Midbrain (tissue), 1 donor: ENCODE results near the gene COG5.
"Not testable (repeated sequence)": the region's sequence is repeated elsewhere in the genome, so short reads cannot be mapped to it uniquely, and the experiment has no call there.

Experiments
- DNase-seq: peaks from one replicate; lab custom pipeline; 2025; lab: John Stamatoyannopoulos, UW

COG5 gene

DNA sequence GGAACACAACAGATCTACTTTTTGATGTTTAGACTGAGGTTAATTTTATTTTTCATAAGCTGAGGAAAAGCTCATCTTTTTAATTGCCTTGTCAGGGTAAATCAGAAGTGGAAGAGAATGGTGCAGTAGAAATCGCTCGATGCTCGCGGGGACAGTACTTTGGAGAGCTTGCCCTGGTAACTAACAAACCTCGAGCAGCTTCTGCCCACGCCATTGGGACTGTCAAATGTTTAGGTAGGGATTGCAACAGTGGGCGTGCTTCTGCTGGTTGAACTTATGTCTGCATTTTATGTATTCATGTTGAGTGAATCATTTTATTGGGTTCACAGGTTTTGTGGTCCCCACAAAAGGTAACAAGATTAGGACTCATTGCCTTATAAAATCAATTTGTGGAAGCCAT lies 406.6 kb downstream of the COG5 start:
- no peak for DNase-seq

DNA sequence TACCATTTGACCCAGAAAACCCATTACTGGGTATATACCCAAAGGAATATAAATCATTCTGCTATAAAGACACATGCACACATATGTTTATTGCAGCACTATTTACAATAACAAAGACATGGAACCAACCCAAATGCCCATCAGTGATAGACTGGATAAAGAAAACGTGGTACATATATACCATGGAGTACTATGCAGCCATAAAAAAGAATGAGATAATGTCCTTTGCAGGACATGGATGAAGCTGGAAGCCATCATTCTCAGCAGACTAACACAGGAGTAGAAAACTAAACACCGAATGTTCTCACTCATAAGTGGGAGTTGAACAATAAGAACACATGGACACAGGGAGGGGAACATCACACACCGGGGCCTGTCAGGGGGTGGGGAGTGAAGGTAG lies 408.0 kb downstream of the COG5 start:
- not testable (repeated sequence) for DNase-seq

DNA sequence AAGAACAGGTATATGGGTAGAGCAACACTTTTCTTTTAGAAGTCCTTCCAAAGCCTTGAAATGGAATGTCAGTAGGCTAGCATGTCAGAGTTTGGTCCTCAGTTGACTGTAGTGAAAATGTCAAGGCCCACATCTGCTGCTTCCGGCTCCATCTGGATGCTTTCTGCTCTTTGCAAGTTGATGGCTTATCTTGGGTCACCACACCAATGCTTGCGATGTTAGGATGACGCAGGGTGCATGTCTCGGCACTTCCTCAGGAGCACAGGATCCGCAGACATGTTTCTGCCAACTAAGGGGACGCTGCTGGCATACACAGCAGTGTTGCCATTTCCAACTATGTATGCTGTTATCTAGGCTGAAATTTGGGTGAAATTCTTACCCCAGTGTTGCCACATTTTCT lies 408.9 kb downstream of the COG5 start:
- no peak for DNase-seq

DNA sequence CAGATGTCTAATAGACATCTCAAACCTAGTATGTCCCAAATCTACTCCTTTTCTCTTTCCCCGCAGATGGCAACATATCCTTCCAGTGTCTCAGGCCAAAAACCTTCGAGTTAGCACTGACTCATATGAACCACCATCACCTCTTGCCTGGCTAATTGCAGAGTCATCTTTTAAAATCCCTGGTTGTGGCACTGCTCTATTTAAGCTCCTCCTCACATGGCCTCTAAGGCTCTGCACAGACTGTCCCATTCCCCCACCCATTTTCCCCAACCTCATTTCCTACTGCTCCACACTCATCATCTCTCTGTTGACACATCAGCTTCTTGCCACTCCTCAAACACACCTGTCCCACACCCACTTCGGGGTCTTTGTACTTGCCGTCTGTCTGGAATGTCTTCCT lies 411.7 kb downstream of the COG5 start:
- DNase-seq: no peak
